K562 (cell line): Measurements from ENCODE around the gene SGSH. TPM values are rescaled to one million over a fixed set of nuclear protein-coding genes. Genes with fewer than 3 reads are reported as not detected.
A peak's percentile ranks its signal among the peaks of the same experiment; 100 is the strongest.

ENCODE experiments used
- BHLHE40 ChIP-seq: IDR thresholded peaks from 2 replicates; pipeline ENCODE4 v1.6.1; 2011; ENCODE audit warnings: low read length, improper control_type of control experiment
- DPF2 ChIP-seq: fragments of 450-650 bp; IDR thresholded peaks from 2 replicates; pipeline ENCODE4 v1.6.1; 2016
- ETV1 ChIP-seq: fragments of 450-650 bp; conservative IDR thresholded peaks from 2 replicates; pipeline ENCODE4 v1.6.1; 2016; ENCODE audit warnings: missing genetic modification characterization, control low read depth, low read depth, missing compliant biosample characterization
- FOXA1 ChIP-seq: fragments of 450-650 bp; IDR thresholded peaks from 2 replicates; pipeline ENCODE4 v1.6.1; 2016; ENCODE audit warnings: mild to moderate bottlenecking, borderline replicate concordance
- HMGN3 ChIP-seq: IDR thresholded peaks from 2 replicates; pipeline ENCODE4 v1.6.1; 2011; ENCODE audit warnings: borderline replicate concordance, low read depth, mild to moderate bottlenecking, mixed read lengths, low read length; ENCODE audit not compliant: insufficient read length; ENCODE audit errors: extremely low read depth
- LCOR ChIP-seq: sonication (generic); formaldehyde crosslinking; IDR thresholded peaks from 2 replicates; pipeline ENCODE4 v1.8.0; 2022; ENCODE audit warnings: mild to moderate bottlenecking, missing genetic modification reagents
- MBD2 ChIP-seq: sonication (generic); IDR thresholded peaks from 2 replicates; pipeline ENCODE4 v1.6.1; 2016; ENCODE audit warnings: low read depth, borderline replicate concordance
- PHF20 ChIP-seq: fragments of 450-650 bp; IDR thresholded peaks from 2 replicates; pipeline ENCODE4 v1.6.1; 2018; ENCODE audit not compliant: partially characterized antibody
- RB1 ChIP-seq: fragments of 450-650 bp; IDR thresholded peaks from 2 replicates; pipeline ENCODE4 v1.6.1; 2017; ENCODE audit warnings: low read depth, mild to moderate bottlenecking
- SMAD4 ChIP-seq: fragments of 250-450 bp; sonication (Bioruptor Pico); conservative IDR thresholded peaks from 2 replicates; pipeline ENCODE4 v1.8.0; 2021; ENCODE audit warnings: inconsistent platforms, mild to moderate bottlenecking, moderate library complexity
- STAG1 ChIP-seq: sonication (generic); formaldehyde crosslinking; IDR thresholded peaks from 2 replicates; pipeline ENCODE4 v1.5.0; 2020; ENCODE audit warnings: missing genetic modification reagents, borderline replicate concordance
- TFE3 ChIP-seq: fragments of 450-650 bp; formaldehyde crosslinking; IDR thresholded peaks from 2 replicates; pipeline ENCODE4 v1.4.0; 2020; ENCODE audit warnings: mild to moderate bottlenecking, mixed read lengths
- TRIM25 ChIP-seq: fragments of 450-650 bp; IDR thresholded peaks from 2 replicates; pipeline ENCODE4 v1.7.0; 2016; ENCODE audit warnings: borderline replicate concordance
- ZBTB9 ChIP-seq: fragments of 450-650 bp; formaldehyde crosslinking; IDR thresholded peaks from 2 replicates; pipeline ENCODE4 v1.4.0; 2020; ENCODE audit warnings: mild to moderate bottlenecking, moderate library complexity
- ZNF263 ChIP-seq: sonication (generic); formaldehyde crosslinking; IDR thresholded peaks from 2 replicates; pipeline ENCODE4 v1.8.0; 2022; ENCODE audit warnings: mild to moderate bottlenecking, missing genetic modification reagents, borderline replicate concordance
- ZNF449 ChIP-seq: fragments of 250-450 bp; sonication (Bioruptor Pico); IDR thresholded peaks from 2 replicates; pipeline ENCODE4 v1.8.0; 2022; ENCODE audit warnings: moderate library complexity, mild to moderate bottlenecking, inconsistent platforms
- ZNF512 ChIP-seq: IDR thresholded peaks from 2 replicates; pipeline ENCODE4 v1.6.1; 2016; ENCODE audit warnings: missing genetic modification characterization, missing compliant biosample characterization
- ZNF740 ChIP-seq, 3 experiments: fragments of 200-800 bp in 1 of 3; sonication (Bioruptor generic) in 1 of 3; sonication (generic) in 1 of 3; formaldehyde crosslinking in 1 of 3; IDR thresholded peaks; 2 replicates each; pipeline versions ENCODE4 v1.6.1 to v1.8.0; 2016 to 2022; ENCODE audit warnings: mild to moderate bottlenecking in 2 of 3, missing compliant biosample characterization in 2 of 3, missing genetic modification characterization in 2 of 3, missing genetic modification reagents in 1 of 3
- polyA plus RNA-seq, 8 experiments: library from polyadenylated mRNA; depleted of rRNA in 4 of 8; stranded (reverse) in 5 of 8; unstranded in 3 of 8; fragments of >200 nt; fragmentation: Nextera tagmentation in 2 of 8; fragmentation: Illumina TruSeq in 1 of 8; extraction: Ambion mirVana in 2 of 8; extraction: Trizol in 1 of 8; gene quantifications; 2 replicates each; pipeline versions ENCODE4 v1.2.1 to v1.2.3, GENCODE V29; 2011 to 2014; ENCODE audit warnings: inconsistent platforms in 1 of 8, missing spikeins in 1 of 8
- total RNA-seq, 7 experiments: library from RNA; depleted of rRNA in 6 of 7; stranded (reverse); fragments of >200 nt in 6 of 7; fragmentation: Illumina TruSeq in 2 of 7; extraction: Trizol in 2 of 7; gene quantifications; 2 replicates each; pipeline versions ENCODE4 v1.2.1 to v1.2.3, GENCODE V29; 2011 to 2021; ENCODE audit warnings: low replicate concordance in 1 of 7

SGSH gene
- total and polyA plus RNA-seq, 9 of the 15 experiments (the other 6 are each of a cell fraction or from before 2014, with no cell fraction given) = 0.25 to 15.7 (median 4.9) TPM

GRCh38 chr17:80220054-80220735, at the start of gene SGSH, which contains the start of gene SLC26A11 (continued):
- no peak for TF ChIP-seq FOXA1
- 0 out of 2 replicates have a peak, but pooled peaks have one; percentile 24 for TF ChIP-seq ZNF263
- TF ChIP-seq PHF20 = no peak
- TF ChIP-seq TFE3 = peak; percentile 54
- peak; percentile 26 for TF ChIP-seq HMGN3
- no peak for TF ChIP-seq ZNF512
- peak; percentile 94 for TF ChIP-seq ZNF740 (CRISPR knock-in tag; IDR thresholded peaks at IDR 0.05)
- TF ChIP-seq ZNF740 (tag; IDR thresholded peaks at IDR 0.05) = no peak
- 0 out of 2 replicates have a peak, but pooled peaks have one; percentile 33 for TF ChIP-seq ZBTB9 (CRISPR knock-in tag)
- TF ChIP-seq DPF2 = no peak; the same call in 1 of the 2 replicates
- no peak for TF ChIP-seq ETV1 (tag)
- no peak for TF ChIP-seq STAG1 (CRISPR knock-in tag)
- TF ChIP-seq BHLHE40 = peak; percentile 56; the same call in 1 of the 2 replicates
- no peak for TF ChIP-seq SMAD4
- no peak for TF ChIP-seq TRIM25
- peak; percentile 16; the same call in 1 of the 2 replicates for TF ChIP-seq RB1
- TF ChIP-seq LCOR (CRISPR knock-in tag) = no peak
- TF ChIP-seq MBD2 = no peak
- no peak for TF ChIP-seq ZNF449 (CRISPR knock-in tag)
